Nephron progenitor cell (in vitro differentiated cells): ENCODE measurements around the gene AP5S1.
A peak's percentile ranks its signal among the peaks of the same experiment; 100 is the strongest.

Experiments
- DNase-seq: peaks from one replicate; pipeline ENCODE4 v3.0.0; 2021
- H3K27ac Mint-ChIP-seq: 2 replicates; pipeline ENCODE4 v1.8.0; 2021; ENCODE audit warnings: mild to moderate bottlenecking, moderate library complexity, mixed read lengths
- H3K27me3 Mint-ChIP-seq: 2 replicates; pipeline ENCODE4 v1.8.0; 2021; ENCODE audit warnings: mild to moderate bottlenecking, low read depth, mixed read lengths; ENCODE audit not compliant: poor library complexity
- H3K36me3 Mint-ChIP-seq: 2 replicates; pipeline ENCODE4 v1.8.0; 2021; ENCODE audit warnings: low read depth, mixed read lengths
- H3K4me1 Mint-ChIP-seq: 2 replicates; pipeline ENCODE4 v1.8.0; 2021; ENCODE audit warnings: mixed read lengths
- H3K4me3 Mint-ChIP-seq: 2 replicates; pipeline ENCODE4 v1.8.0; 2021; ENCODE audit warnings: mild to moderate bottlenecking, moderate library complexity, mixed read lengths
- H3K9me3 Mint-ChIP-seq: 2 replicates; pipeline ENCODE4 v1.8.0; 2021; ENCODE audit warnings: mild to moderate bottlenecking, moderate library complexity, mixed read lengths
- CTCF ChIP-seq: fragments of 200-600 bp; sonication (generic); IDR thresholded peaks from 2 replicates; pipeline ENCODE4 v1.5.0; 2021; ENCODE audit warnings: antibody characterized with exemption

Gene AP5S1

GRCh38 chr20:3869839-3870634, 49.7 kb downstream of the AP5S1 start:
- Mint-ChIP-seq H3K27ac (no peak overlapping the region), H3K4me3 (no peak overlapping the region), H3K9me3 (no peaks in the 10 kb centered on the region), H3K4me1 (peaks cover 11% of the 10 kb centered on the region), H3K27me3 (no peaks in the 10 kb centered on the region), H3K36me3 (peaks cover 48% of the 10 kb centered on the region)
- DNase-seq = no peak
- no peak for TF ChIP-seq CTCF

- H3K27me3 Mint-ChIP-seq = no peaks in the 10 kb centered on the region
- H3K27ac Mint-ChIP-seq = no peak overlapping the region
- no peaks in the 10 kb centered on the region for H3K9me3 Mint-ChIP-seq
- peaks cover 49% of the 10 kb centered on the region for H3K36me3 Mint-ChIP-seq
- H3K4me1 Mint-ChIP-seq = peaks cover 23% of the 10 kb centered on the region
- no peak overlapping the region for H3K4me3 Mint-ChIP-seq
- no peak for DNase-seq
- no peak for TF ChIP-seq CTCF
Observed at GRCh38 chr20:3871550-3872265, 51.4 kb downstream of the AP5S1 start.

- no peak for DNase-seq
- H3K27me3 Mint-ChIP-seq = no peaks in the 10 kb centered on the region
- no peaks in the 10 kb centered on the region for H3K9me3 Mint-ChIP-seq
- H3K27ac Mint-ChIP-seq = peak overlapping the region; percentile 94
- peaks cover 23% of the 10 kb centered on the region for H3K4me1 Mint-ChIP-seq
- TF ChIP-seq CTCF = no peak
- H3K4me3 Mint-ChIP-seq = no peak overlapping the region
- H3K36me3 Mint-ChIP-seq = peaks cover 54% of the 10 kb centered on the region
Observed at GRCh38 chr20:3873507-3873906, 53.2 kb downstream of the AP5S1 start.

GRCh38 chr20:3874194-3874844, 54.0 kb downstream of the AP5S1 start:
- TF ChIP-seq CTCF = no peak
- no peaks in the 10 kb centered on the region for H3K9me3 Mint-ChIP-seq
- H3K27ac Mint-ChIP-seq = peak overlapping the region; percentile 80
- H3K4me1 Mint-ChIP-seq = peaks cover 23% of the 10 kb centered on the region
- H3K36me3 Mint-ChIP-seq = peaks cover 58% of the 10 kb centered on the region
- DNase-seq = no peak
- H3K27me3 Mint-ChIP-seq = no peaks in the 10 kb centered on the region
- H3K4me3 Mint-ChIP-seq = no peak overlapping the region

GRCh38 chr20:3875378-3875974, 55.1 kb downstream of the AP5S1 start:
- Mint-ChIP-seq H3K27me3 (no peaks in the 10 kb centered on the region), H3K27ac (no peak overlapping the region), H3K4me1 (peaks cover 23% of the 10 kb centered on the region), H3K36me3 (peaks cover 65% of the 10 kb centered on the region), H3K9me3 (no peaks in the 10 kb centered on the region), H3K4me3 (no peak overlapping the region)
- no peak for TF ChIP-seq CTCF
- DNase-seq = no peak
